Measurements from ENCODE around the gene WDR27.

The WDR27 gene

DNA sequence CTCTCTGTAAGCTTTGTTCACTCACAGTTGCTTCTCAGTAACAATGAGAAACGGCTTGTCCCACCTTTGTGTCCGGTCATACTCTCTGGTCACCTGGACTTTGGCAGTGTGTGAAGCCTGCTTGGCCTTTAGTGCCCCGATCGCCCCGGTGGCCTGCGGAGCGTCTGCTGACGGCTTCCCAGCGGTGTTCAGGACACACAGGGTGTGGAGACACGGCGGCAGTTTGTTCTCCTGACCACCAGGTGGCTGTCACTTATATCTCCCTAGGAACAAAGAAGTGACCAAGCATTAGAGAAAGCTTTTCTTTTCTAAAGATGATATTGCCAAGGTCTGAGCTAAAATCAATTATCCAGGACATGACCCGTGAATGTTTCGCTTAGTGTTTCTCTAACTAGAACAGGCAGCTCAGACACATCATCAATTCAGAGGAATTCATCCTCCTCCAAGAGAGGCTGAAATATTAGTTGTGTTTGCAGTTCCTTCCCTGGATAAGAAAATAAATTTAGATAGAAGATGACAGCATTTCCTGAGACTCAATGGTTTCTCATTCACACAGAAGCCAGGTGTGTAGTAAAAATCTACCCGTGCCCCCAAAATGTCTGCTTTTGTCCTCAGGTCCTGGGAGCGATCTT is 280.8 kb downstream of the WDR27 start:
- H3K4me3 ChIP-seq (ENCODE audit: low read depth, low read length), result no peak overlapping the region
- TF ChIP-seq, protein P1, sequence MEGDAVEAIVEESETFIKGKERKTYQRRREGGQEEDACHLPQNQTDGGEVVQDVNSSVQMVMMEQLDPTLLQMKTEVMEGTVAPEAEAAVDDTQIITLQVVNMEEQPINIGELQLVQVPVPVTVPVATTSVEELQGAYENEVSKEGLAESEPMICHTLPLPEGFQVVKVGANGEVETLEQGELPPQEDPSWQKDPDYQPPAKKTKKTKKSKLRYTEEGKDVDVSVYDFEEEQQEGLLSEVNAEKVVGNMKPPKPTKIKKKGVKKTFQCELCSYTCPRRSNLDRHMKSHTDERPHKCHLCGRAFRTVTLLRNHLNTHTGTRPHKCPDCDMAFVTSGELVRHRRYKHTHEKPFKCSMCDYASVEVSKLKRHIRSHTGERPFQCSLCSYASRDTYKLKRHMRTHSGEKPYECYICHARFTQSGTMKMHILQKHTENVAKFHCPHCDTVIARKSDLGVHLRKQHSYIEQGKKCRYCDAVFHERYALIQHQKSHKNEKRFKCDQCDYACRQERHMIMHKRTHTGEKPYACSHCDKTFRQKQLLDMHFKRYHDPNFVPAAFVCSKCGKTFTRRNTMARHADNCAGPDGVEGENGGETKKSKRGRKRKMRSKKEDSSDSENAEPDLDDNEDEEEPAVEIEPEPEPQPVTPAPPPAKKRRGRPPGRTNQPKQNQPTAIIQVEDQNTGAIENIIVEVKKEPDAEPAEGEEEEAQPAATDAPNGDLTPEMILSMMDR (IDR thresholded peaks at IDR 0.05; ENCODE audit: low read depth, low read length, missing control alignments), result no peak
- DNase-seq (ENCODE audit: low read depth), result no peak

DNA sequence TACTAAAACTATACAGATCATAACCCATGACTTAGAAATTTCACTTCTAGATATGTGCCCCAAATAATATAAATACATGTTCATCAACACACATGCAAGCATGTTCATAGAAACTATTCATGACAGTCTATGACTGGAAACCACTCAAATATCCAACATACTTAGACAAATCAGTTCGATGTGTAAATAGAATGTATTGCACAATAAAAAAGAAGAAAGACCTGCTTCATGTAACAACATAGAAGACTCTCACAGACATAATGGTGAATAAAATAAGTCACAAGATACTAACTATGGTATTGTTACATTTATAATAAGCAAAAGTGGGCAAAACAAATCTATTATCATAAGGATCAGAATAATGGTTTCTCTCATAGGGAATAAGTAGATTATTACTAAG is 284.7 kb downstream of the WDR27 start:
- TF ChIP-seq, protein P1 (IDR thresholded peaks at IDR 0.05; ENCODE audit: low read depth, low read length, missing control alignments), result no peak
- no peak overlapping the region for H3K4me3 ChIP-seq (ENCODE audit: low read depth, low read length)
- DNase-seq (ENCODE audit: low read depth), result no peak

DNA sequence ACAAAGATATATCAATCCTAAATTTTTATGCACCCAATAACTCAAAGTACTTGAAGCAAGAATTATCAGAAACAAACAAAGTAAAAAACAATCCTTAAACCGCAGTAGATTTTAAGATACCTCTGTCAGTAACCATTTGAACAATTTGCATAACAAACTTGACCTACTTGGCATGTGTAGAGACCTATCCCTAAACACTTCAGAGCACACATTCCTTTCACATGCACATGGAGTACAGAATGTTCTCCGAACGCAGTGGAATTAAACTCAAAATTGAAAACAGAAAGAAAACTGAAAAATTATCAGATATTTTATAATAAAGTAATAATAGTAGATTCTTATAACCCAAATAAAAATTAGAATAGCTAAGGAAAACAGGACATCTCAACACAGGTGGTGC is 285.6 kb downstream of the WDR27 start:
- TF ChIP-seq, protein P1 (IDR thresholded peaks at IDR 0.05; ENCODE audit: low read depth, low read length, missing control alignments), result no peak
- DNase-seq (ENCODE audit: low read depth), result no peak
- no peak overlapping the region for H3K4me3 ChIP-seq (ENCODE audit: low read depth, low read length)

DNA sequence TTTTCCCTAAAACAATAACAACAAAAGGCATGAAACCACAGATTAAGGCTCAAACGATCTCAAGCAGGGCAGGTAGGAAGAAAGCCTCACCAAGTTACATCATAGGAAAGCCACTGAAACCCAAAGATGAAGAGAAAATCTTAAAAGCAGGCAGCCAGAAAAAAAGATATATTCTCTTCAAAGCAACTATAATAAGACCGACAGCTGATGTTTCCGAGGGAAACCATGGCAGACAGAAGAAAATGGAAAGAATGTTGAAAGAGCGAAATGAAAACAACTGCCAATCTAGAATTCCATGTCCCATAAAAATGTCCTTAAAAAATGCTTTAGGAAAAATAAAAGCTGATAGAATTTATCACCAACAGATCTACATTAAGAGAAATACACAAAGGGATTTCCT is 286.6 kb downstream of the WDR27 start:
- no peak overlapping the region for H3K4me3 ChIP-seq (ENCODE audit: low read depth, low read length)
- TF ChIP-seq, protein P1 (IDR thresholded peaks at IDR 0.05; ENCODE audit: low read depth, low read length, missing control alignments), result no peak
- DNase-seq (ENCODE audit: low read depth), result no peak

DNA sequence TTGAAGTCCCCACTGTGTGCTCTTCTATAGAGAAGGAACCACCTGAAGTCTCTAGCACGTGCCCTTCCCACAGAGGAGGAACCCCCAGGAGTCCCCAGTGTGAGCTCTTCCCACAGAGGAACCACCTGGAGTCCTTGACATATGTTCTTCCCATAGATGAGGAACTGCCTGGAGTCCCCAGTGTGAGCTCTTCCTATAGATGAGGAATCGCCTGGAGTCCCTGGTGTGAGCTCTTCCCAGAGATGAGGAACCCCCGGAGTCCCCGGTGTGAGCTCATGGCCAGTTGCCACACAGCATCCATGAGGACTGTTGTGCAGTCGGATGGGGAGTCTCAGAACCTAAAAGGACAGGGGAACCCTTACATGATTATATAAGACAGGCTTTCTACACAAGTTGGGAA is 290.1 kb downstream of the WDR27 start:
- no peak overlapping the region for H3K4me3 ChIP-seq (ENCODE audit: low read depth, low read length)
- TF ChIP-seq, protein P1 (IDR thresholded peaks at IDR 0.05; ENCODE audit: low read depth, low read length, missing control alignments), result no peak
- DNase-seq (ENCODE audit: low read depth), result no peak

DNA sequence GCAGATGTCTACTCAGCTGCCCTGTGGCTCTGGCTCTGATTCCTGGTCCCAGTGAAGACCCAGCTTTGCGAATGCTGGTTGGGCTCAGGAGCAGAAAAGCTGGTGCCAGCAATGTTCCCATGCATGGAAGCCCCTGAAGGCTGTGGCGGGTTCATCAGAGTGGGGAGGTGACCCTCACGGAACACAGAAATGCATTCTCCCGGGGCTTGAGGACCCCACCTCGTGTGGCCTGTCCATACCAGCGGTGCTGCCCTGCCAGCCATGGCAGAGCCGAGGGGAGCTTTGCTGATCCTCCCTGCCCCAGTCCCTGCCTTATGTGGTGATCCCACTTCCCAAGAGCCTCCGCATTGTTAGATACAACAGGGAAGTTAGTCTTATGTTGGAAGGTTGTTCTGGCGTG is 290.5 kb downstream of the WDR27 start:
- TF ChIP-seq, protein P1 (IDR thresholded peaks at IDR 0.05; ENCODE audit: low read depth, low read length, missing control alignments), result no peak

DNA sequence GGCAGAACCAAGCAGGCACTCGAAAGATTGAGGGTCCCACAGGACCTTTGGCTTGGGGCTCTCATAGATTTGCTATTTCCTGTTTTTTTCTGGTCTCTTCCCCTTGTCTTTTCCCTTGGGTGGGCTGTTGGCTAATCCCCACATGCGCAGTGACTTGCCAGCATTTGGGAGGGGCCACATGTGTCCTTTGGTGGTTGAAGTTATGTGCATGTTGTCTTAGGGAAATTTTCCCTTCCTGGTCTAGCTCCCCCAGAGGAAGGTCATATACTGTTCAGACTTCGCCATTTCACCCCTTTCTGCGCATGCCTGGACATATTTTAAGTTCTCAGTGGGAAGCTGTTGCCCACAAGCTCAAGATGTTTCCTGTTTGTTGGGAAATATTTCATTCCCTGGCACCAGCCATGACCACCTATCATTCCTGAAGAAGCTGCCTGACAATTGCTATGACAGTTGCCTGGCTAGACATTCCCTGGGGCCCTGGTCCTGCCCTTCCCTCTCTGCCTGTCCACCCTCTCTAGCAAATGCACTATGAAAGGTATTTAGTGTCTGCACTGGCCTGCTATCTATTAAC is 292.0 kb downstream of the WDR27 start:
- TF ChIP-seq, protein P1 (IDR thresholded peaks at IDR 0.05; ENCODE audit: low read depth, low read length, missing control alignments), result no peak
- DNase-seq (ENCODE audit: low read depth), result no peak
- no peak overlapping the region for H3K4me3 ChIP-seq (ENCODE audit: low read depth, low read length)

More for the DNA sequence above, 290.5 kb downstream of the WDR27 start:
- no peak overlapping the region for H3K4me3 ChIP-seq (ENCODE audit: low read depth, low read length)
- DNase-seq (ENCODE audit: low read depth), result no peak
